Stimulated activated CD8-positive, alpha-beta memory T cell treated with anti-CD3 and anti-CD28 coated beads, Interleukin-15, amount 100 ng/mL, for 24 hours (primary cell): ENCODE measurements around the gene STMN1.

ENCODE experiments used
- DNase-seq: peaks from one replicate; pipeline ENCODE4 v3.0.0-alpha.2; 2020; ENCODE audit warnings: low read depth

The STMN1 gene

DNA sequence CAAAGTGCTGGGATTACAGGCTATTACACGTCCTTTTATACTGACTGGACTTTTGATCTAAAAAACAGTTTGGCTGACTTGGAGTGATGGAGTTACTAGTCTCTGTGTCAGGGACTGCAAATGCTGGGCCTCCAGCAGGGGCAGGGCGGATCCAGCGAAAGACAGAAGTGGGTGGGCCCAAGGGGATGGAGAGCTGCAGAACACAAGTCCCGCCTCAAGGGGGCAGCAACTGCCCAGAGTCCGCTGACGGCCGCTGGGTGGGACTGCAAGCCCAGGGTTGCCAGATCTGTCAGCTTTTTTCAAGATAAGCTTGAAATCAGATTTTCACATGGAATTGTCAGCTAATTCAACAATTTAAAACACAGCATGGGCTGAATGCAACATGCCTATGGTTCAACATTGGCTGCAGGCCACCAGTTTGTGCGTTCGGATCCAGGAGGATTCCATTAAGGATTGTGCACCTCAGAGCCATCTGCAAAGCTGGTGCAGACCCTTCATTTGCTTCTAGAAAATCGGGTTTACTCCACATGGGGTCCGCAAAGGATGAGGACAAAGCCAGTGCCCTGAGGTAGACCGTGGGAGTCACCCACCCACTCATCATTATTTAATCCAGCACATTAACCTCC lies 10.7 kb downstream of the STMN1 start:
- peak; percentile 60 for DNase-seq

DNA sequence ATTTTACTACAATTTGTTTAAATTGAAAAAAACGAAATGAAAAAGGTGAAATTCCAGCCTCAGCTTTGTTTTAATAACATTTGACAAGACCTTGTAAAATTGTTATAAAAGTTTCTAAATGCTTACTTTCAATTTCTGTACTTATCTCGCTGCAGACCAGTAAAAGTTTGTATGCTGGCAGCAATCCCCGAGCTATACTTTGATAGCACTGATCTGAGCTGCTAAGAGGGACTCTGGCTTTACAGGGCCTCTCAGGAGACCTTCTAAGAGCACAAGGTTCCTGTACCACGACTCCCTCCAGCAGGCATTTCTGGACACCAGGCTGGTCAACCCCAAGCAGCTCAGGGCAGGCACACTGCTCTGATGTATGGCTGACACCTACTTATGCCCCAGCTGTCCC lies 13.1 kb downstream of the STMN1 start:
- no peak for DNase-seq

DNA sequence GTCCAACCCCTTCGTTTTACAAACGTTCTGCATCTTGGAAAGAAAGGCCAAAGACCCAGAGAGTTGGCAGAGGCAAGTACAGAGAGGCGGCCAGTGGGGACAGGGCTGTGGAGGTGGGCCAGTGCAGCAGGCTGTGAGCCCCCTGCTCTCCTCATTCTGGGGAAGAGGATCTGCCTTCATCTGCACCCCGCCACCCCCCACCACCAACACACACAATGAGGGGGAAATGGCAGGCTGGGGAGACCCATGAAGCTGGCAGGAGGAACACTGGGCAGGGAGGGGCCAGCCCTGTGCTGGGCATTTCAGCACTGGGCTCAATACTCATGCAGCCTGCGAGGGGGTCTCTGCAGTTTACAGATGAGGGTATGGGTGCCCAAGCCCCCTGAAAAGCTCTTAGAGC lies 14.6 kb downstream of the STMN1 start:
- no peak for DNase-seq

DNA sequence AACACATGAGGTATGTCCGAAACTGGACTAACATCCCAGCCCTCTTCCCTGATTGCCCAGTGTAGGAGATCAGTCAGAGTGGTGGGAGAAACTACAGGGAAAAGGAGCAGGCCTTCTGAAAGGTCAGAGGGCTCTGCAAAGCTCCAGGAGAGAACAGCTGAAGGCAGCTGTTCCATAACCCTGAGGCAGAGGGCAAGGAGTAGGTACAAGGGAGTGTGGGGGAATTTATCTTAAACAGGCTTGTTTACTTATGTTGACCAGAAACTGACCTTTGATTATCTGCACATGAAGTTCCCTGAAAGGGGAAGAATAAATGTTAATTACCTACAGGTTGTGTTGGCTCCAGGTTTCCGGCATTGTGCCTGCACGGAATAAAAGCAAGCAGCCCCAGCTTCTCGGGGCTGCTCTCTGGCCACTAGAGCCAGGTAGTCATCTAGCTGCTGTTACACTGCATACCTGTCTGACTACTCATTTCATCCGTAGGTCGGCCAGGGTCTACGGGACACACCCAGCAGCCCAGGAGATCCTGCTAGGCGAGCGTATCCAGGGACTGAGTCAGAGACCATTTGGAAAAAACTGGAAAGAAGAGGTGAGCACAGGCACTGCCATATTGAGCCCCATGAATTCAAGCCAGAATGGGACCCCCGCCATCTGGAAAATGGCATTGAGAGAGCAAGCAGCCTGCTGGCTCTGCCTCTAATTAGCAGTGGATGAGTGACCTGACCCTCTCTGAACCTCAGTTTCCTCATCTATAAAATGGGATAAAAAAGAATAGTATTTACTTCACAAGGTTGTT lies 15.8 kb downstream of the STMN1 start:
- no peak for DNase-seq

DNA sequence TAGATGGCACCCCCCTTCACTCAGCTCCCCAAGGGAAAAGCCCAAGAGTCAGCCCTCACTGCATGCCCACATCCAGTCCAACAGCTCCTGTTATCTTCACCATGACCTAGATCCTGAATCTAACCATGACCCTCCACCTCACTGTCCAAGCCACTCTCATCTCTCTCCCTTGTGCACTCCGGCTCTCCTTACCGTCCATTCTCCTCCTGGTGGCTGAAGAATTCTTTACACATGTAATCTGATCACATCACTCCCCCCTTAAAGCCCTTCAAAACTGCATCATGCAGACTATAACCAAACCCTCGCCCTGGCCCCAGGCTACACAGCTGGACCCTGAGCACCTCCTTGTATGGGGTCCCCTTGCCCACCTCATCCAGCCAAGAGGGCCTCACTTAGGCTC lies 16.7 kb downstream of the STMN1 start:
- no peak for DNase-seq

DNA sequence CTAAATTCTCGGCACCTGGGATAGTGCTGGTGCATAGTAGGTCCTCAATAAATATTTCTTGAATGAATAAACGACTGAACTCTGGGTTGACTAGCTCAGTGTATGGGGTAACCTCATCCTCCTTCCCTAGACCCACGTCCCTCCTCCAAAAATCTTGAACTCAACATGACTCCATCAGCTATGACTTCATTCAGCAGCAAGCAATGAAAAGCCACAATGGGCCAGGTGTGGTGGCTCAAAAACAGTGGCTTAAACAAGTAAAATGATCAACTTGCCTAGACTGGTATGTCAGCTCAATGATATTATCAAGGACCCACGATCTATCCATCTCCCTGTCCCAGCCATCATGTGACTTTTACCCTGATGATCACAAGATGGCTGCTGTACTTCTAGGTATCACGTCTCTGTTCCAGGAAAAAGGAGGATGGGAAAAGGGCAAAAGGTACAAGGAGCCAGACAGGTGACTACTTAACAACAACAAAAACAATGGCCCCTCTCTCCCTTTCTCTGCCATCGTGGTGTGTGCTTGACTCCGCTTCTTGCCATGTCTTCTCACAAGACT lies 17.7 kb downstream of the STMN1 start:
- DNase-seq, result no peak

DNA sequence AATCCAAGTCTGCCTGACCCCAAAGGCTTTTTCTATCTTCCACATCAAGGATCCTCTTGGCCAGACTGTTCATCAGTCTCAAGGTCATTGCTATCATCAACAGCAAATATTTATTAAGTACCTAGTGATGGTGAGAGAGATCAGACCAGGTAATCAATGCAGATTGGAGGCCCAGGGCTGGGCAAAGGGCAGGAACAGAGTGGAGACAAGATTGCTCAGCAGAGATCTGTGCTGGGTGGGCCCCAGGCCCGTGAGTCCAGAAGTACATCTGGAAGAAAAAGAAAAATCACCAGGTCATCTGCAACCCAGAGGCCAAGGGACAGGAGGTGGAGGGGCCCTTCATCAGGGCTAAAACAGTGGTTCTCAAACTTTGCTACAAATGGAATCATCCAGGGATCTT lies 20.6 kb downstream of the STMN1 start:
- no peak for DNase-seq

DNA sequence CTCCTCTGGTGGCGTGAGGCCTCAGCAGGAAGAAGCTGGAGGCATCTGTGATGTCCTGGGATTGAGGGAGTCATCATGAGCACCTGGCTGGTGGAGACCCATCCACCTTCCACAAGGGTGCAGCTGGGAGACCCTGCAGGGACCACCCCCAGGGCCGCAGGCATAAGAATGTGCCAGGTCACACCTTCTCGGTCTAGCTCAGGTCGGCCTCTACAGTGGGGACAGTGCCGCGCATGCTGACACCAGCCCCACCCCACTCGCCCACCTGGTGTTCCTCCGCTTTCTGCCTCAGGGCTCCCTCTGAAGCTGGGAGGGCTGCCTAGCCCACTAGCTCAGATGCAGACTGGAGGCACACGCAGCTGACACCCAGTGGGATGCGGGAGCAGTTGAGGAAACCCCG lies 25.0 kb downstream of the STMN1 start:
- no peak for DNase-seq

DNA sequence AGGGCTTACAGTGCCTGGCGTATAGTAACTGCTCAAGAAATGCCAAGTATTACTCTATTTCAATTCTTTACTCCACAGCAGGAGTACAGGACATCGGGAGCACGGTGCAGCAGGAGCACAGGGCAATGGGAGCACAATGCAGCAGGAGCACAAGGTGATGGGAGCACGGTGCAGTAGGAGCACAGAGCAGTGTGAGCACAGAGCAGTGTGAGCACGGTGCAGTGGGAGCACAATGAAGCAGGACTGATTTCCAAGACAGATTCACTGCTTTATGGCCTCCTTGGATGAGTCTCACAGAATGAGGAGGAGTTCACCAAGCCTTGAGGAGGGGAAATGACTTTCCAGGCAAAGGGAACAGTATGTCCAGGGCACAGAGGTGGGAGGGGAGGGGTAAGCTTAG lies 25.7 kb downstream of the STMN1 start:
- DNase-seq, result no peak

DNA sequence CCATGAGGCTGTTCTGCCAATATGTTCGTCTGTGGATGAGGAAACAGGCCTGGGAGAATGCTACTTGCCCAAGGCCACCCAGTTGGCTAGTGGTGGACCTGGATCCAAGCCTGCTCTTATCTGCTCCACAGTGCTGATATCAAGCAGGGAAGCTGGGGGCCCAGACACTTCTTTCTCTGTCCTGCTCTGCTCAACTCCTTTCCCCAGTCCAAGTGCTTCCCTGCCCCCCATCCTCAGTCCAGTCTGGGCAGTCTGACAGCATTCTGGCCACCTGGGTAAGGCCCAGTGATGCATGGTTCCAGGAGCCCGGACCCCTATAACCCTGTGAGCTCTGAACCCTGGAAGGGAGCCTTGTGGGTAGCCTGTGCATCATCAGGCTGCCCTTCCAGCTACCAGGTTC lies 26.5 kb downstream of the STMN1 start:
- no peak for DNase-seq

DNA sequence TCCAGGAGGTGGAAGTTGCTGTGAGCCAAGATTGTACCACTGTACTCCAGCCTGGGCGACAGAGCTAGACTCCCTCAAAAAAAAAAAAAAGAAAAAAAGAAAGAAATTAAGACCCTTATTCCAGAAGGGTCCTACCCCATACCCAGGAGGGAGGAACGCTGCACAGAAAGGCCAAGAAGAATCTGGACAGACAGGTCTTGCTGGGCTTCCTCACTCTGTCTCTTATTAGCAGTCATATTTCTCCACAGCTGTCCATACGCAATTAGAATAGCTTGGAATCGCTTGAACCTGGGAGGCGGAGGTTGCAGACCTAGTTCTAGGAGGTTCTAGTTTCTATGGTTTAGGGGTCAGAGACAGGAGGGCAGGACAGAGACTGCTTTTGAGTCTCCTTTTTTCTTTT lies 27.5 kb downstream of the STMN1 start:
- no peak for DNase-seq

DNA sequence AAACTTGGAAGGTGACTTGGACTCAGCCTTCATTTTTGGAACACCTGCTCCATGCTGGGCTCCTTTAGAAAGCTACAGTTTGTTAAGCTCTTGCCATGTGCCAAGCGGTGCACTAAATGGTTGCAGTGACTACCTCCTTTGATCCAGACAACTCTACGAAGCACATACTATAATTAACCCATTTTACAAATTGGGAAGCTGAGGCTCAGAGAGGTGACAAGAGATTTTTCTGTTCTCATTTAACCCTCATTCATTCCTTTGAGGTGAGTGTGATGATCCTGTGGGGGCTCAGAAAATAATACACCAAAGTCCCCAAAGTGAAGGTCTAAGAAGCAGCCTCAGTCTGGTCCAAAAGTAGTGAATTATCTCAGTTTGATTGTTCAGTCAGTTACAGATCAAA lies 29.1 kb downstream of the STMN1 start:
- DNase-seq, result no peak

DNA sequence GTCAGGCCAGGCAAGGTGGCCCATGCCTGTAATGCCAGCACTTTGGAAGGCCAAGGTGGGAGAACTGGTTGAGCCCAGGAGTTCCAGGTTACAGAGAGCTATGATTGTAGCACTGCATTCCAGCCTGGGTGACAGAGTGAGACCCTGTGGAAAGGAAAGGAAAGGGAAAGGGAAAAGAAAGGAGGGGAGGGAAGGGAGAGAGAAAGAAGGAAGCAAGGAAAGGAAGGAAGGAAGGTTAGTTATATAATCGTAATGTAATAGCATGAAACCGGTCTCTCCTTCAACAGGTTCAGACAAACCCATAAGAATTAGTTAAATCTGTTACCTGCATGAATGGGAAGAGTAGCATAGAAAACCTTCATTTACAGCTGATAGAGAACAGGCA lies 29.5 kb downstream of the STMN1 start:
- DNase-seq, result no peak

DNA sequence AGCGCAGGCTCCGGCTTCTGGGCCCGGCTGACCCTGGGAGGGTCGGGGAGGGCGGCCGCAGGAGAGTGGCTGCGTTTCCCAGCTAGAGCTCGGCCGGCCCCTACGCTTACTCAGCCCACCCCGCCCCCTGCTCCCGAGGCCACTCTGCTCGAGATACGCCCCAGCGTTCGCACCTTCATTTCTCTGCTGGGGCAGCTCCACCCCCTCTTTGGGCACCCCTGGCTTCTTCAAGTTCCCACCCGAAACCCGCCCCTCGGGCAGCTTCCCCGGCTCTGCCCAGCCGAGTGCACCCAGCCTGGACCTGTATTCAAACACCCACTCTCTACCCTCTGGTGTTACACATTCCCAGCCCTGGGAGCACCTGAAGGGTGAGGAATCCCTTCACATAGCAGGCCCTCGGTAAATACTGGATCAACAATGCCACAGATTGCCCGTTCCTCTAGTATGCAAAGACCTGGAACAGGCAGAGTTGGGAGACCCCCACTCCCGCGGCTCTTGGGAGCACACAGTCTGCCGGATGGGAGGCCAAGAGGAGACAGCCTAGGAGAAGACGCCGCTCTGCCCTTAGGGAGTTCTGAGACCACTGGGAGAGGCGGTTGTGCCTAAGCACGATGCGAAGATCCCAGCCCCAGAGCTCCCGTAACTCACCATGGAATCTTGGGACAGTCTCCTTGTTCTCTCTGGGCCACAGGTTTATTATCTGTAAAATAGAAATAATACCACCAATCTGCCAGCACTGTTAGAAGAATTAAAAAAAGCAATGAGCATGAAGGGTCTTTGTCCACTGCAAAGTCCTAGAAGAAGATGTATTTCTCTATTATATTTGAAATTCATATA lies 30.1 kb downstream of the STMN1 start:
- no peak for DNase-seq

DNA sequence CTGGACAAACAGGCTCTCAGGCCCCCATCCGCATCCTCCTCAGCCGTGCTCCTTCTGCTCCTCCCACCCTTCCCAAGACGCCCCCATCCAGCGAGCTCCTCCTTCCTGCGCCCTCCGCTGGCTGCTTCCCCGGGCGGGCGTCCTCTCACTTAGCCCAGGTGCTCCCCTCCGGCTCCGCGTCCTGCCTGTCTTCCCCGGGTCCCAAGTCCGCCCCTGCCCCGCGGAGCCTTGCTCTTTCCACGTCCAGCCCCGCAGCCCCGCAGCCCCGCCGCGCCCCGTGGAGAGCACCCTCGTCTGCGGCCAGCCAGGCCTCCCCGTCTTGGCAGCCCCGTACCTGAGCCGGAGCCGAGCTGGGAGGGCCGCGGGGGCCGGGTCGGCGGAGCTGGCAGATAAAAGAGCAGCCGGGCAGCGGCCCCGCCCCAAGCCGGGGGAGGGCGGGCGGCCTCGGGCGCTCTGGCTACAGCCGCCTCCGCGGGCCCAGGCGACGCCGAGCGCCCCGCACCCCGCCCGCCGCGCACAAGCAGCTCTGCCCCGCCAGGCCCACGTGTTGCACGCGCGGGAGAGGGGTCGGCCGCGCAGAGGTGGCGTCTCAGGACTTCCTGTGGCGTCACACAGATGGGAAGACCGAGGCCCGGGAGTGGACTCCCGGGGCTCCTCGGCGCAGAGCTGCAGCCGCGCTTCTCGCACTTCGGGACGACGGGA lies 30.9 kb downstream of the STMN1 start, which contains the start of gene PAQR7:
PAQR7 (minus strand) TSS at position 555 of the 702 bp plus-strand sequence. CDS start 11,869 bp downstream, outside the sequence.
- DNase-seq, result peak; percentile 22

DNA sequence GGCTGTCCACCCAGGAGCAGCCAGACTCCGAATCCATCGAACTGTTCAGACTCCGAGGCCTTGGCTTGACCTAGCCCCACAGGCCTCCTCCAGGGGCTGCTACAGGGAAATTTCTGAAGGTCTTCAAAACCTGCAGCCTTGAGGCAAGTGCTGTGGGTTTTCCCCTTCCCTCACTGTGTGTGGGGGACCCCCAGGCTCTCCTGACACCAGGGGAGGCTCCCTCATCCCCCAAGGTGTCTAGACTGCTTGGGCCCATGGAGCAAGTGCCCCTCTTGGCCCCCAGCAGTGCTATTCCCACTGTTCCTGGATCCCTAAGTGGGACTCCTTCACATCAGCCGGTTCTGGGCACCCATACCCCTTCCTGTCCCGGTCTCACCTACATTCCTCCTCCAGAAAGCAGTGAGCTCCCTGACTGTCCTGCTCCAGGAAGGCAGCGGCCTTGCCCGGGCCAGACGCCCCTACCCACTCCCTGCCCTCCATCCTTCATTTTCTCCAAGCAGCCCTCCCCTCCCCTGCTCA lies 31.5 kb downstream of the STMN1 start:
- no peak for DNase-seq

DNA sequence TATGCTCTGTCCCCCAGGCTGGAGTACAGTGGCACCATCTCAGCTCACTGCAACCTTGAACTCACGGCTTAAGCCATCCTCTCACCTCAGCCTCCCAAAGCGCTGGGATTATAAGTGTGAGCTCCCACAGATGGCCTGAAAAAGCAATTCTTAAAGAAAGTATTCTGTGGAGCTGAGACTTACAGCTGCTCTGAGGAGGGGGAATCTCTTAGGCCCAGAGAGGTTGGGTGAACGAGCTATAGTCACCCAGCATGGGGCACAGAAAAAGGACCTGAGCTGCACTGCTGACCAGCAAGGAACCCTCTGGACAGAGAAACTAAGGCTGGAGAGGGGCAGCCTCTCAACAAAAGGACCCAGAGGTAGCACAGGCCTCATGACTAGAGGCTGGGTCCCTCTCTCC lies 32.0 kb downstream of the STMN1 start:
- no peak for DNase-seq

DNA sequence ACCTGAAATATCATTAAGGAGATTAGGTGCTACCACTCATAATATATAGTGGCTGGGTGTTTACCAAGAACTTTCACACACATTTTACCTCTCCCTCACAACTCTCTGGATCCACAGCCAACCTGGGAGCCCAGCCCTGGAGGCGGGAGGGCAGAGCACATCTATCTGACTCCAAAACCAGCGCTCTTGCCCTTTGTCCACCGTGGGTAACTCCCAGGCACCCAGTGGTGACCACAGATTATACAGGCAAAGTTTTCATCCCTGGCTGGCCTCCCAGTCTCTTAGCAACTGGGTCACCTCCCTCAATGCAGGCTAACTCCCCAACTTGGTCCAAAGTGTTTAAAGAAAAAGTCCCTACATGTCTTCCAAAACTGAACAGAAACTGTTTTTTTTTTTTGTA lies 33.1 kb downstream of the STMN1 start:
- no peak for DNase-seq

DNA sequence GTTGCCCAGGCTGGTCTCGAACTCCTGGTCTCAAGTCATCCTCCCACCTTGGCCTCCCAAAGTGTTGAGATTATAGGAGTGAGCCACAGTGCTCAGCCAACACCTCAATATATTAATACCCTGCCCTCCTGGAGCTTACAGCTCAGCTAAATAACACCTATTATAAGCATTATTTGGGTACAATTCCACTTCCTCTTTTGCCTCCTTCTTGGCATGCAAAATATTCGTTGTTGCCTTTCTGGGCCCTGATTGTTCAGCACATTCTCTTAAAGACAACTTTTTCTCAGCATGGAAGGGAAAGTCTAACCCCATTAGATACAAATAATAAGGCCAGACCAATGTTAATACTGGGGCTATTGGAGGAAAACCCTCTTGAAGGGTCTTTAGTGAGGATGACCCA lies 33.5 kb downstream of the STMN1 start:
- DNase-seq, result no peak

DNA sequence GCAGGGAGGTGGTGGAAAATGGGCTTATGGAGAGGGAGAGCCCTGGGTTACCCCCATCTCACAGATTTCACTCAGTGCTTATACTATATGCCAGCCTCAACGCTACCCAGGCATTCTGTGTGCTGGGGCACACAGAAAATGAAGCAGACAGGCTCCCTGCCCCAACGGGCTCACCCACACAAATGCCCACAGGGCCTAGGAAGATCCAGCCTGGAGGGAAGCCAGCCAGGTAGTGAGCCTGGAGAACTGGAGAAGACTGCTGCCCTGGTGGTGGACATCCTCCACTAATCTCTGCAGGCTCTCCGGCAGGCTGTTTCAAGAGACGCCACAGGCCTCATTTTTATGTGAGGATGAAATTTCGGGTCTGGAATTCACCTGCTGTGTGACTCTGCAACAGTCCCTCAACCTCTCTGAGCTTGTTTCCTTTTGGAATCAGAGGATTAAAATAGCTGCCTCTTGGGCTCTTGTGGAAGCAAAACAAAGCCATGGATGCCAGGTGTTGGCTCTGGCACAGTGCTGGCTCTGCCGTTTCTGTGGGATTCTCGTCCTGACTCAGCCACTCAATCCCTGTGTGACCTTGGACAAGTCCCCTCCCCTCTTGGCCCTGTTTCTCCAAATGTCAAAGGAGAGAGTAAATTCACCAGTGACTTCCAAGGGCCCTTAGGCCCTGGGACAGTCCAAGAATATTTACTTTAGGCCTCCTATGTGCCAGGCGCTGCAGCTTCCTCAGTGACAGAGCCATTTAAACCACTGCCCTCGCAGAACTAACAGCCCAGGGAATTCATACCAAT lies 34.3 kb downstream of the STMN1 start:
- no peak for DNase-seq
